ENCODE results near the gene IFI30. TPM values are rescaled to one million over a fixed set of nuclear protein-coding genes. Genes with fewer than 3 reads are reported as not detected.

Gene IFI30
- total RNA-seq, 4 donors from 2014 or later: 36.3 to 58.4 (median 40.1) TPM

- 87 to 89% methylated on average over 25 of the region's 25 CpGs for WGBS, 2 donors
- Histone ChIP-seq H3K27ac (no peak overlapping the region), H3K36me3 (no peaks in the 10 kb centered on the region), H3K4me1 (peaks cover 7 to 32% of the 10 kb centered on the region in 2 donors), H3K27me3 (peaks cover 8% of the 10 kb centered on the region), H3K4me3 (replicated peaks in 1 of 3) (no peak overlapping the region), H3K9me3 (no peaks in the 10 kb centered on the region)
- intact Hi-C loops (cut with DNase I): no loop called here
- DNase-seq: no peak
- TF ChIP-seq POLR2A (IDR thresholded peaks at IDR 0.05) (no peak), CTCF (IDR thresholded peaks at IDR 0.05) (no peak)
Measured at GRCh38 chr19:18221815-18222725, 48.5 kb downstream of the IFI30 start.

GRCh38 chr19:18223860-18224524, 50.4 kb downstream of the IFI30 start:
- Histone ChIP-seq H3K4me1 (peaks cover 7 to 32% of the 10 kb centered on the region in 2 donors), H3K27me3 (peaks cover 8% of the 10 kb centered on the region), H3K27ac (no peak overlapping the region), H3K36me3 (no peaks in the 10 kb centered on the region), H3K9me3 (no peaks in the 10 kb centered on the region), H3K4me3 (replicated peaks in 1 of 3) (peak overlapping the region in 1 of 3 donors; percentile 24)
- intact Hi-C loops (cut with DNase I): no loop called here
- peak in 1 of 2 donors; percentile 17 for DNase-seq
- no peak for TF ChIP-seq POLR2A (IDR thresholded peaks at IDR 0.05)
- TF ChIP-seq CTCF (IDR thresholded peaks at IDR 0.05): no peak
- WGBS, 2 donors: 8 to 9% methylated on average over 32 to 38 of the region's 39 CpGs

DNA sequence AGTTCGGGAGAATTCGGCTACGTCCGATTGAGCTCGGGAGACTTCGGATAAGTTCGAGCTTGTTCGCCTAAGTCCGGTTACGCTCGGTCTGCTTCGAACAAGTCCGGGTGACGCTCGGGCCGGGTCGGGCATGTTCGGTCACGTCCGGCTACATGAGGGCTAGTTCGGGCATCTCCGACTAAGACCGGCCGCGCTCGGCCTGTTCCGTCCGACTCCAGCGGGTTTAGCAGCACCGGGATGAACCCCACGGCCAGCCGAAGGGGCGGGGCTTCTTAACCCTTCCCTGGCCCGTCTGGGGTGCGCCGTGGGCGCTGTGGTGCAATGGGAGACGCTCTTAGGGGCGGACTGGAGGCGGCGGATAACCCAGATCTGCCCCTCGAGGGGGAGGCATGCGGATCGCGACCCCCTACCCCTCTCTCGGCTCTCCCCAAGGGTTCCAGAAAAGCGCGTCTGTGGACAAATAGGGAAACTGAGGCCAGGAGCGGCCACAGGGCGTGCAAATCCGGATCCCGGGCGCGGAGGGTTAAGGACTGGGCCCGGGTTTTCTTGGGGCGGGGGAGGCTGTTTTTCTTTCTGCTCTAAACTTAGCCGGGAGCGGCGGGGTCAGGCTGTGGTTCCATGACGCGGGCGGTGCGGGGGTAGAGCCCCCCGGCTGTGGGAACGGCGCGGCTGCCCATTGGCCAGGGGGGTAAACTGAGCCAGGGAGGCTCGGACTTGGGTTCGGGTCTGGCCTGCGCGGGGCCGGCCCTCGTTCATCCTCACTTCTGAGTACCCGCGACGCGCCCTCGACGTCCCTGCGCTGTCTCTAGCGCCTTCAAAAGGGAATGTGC, 51.1 kb downstream of the IFI30 start:
- H3K27me3 ChIP-seq: peaks cover 8% of the 10 kb centered on the region
- no peaks in the 10 kb centered on the region for H3K9me3 ChIP-seq
- DNase-seq: peak; percentile 99
- H3K27ac ChIP-seq: peak overlapping the region in 1 of 3 donors; percentile 27
- no peak for TF ChIP-seq POLR2A (IDR thresholded peaks at IDR 0.05)
- no peak for TF ChIP-seq CTCF (IDR thresholded peaks at IDR 0.05)
- peak overlapping the region in 1 of 3 donors; percentile 24 for H3K4me3 ChIP-seq (replicated peaks in 1 of 3)
- 0 to 1% methylated on average over 7 to 60 of the region's 81 CpGs for WGBS, 2 donors
- H3K4me1 ChIP-seq: peaks cover 7 to 32% of the 10 kb centered on the region in 2 donors
- no peaks in the 10 kb centered on the region for H3K36me3 ChIP-seq
- intact Hi-C loops (cut with DNase I): no loop called here

GRCh38 chr19:18225355-18225701, 51.7 kb downstream of the IFI30 start:
- intact Hi-C loops (cut with DNase I): no loop called here
- H3K4me3 ChIP-seq (replicated peaks in 1 of 3): peak overlapping the region in 1 of 3 donors; percentile 24
- 11% methylated on average over 12 of the region's 16 CpGs; no CpG with 5 or more reads in 1 of the 2 donors for WGBS, 2 donors
- no peaks in the 10 kb centered on the region for H3K9me3 ChIP-seq
- TF ChIP-seq CTCF (IDR thresholded peaks at IDR 0.05) (no peak), POLR2A (IDR thresholded peaks at IDR 0.05) (no peak)
- H3K27ac ChIP-seq: peak overlapping the region in 1 of 3 donors; percentile 8
- peaks cover 8% of the 10 kb centered on the region for H3K27me3 ChIP-seq
- H3K4me1 ChIP-seq: peaks cover 7 to 32% of the 10 kb centered on the region in 2 donors
- H3K36me3 ChIP-seq: no peaks in the 10 kb centered on the region
- DNase-seq: no peak

All from thyroid gland (tissue), 4 donors.